WTC11 (cell line): ENCODE data around the gene SCN4B. TPM values are rescaled to one million over a fixed set of nuclear protein-coding genes. Genes with fewer than 3 reads are reported as not detected.

Experiments used
- ATAC-seq: fragments of 200-7000 bp; cut with Tn5 transposase; 2 replicates; pipeline ENCODE4 v1.10.0; 2021; ENCODE audit warnings: mild to moderate bottlenecking, moderate library complexity
- CTCF ChIA-PET: fragments of 300-600 bp; sonication (Branson Sonifier 250); formaldehyde crosslinking; loops from one replicate; lab custom pipeline; 2021; ENCODE audit warnings: antibody characterized with exemption; lab: Charles Lee
- POLR2A ChIA-PET: fragments of 350-600 bp; sonication (Branson Sonifier 250); formaldehyde crosslinking; loops from one replicate; lab custom pipeline; 2021; ENCODE audit warnings: antibody characterized with exemption; lab: Charles Lee
- DNase-seq: peaks from one replicate; pipeline ENCODE4 v3.0.0; 2021; ENCODE audit warnings: low spot score
- H3K27ac Mint-ChIP-seq: 2 replicates; pipeline ENCODE4 v1.8.0; 2021; ENCODE audit warnings: mixed read lengths
- H3K27me3 Mint-ChIP-seq: 2 replicates; pipeline ENCODE4 v1.8.0; 2021; ENCODE audit warnings: low read depth, mild to moderate bottlenecking, moderate library complexity, mixed read lengths
- H3K36me3 Mint-ChIP-seq: 2 replicates; pipeline ENCODE4 v1.8.0; 2021; ENCODE audit warnings: mixed read lengths
- H3K4me1 Mint-ChIP-seq: 2 replicates; pipeline ENCODE4 v1.8.0; 2022; ENCODE audit warnings: mixed read lengths
- H3K4me3 Mint-ChIP-seq: 2 replicates; pipeline ENCODE4 v1.8.0; 2021; ENCODE audit warnings: mild to moderate bottlenecking, moderate library complexity, mixed read lengths
- H3K9me3 Mint-ChIP-seq: 2 replicates; pipeline ENCODE4 v1.8.0; 2021; ENCODE audit warnings: mixed read lengths
- ELF4 ChIP-seq: sonication (generic); formaldehyde crosslinking; IDR thresholded peaks from 2 replicates; pipeline ENCODE4 v1.8.1; 2022; ENCODE audit warnings: low read depth, mild to moderate bottlenecking, moderate library complexity, missing genetic modification reagents
- EMX1 ChIP-seq: fragments of 250-450 bp; sonication (Bioruptor Pico); IDR thresholded peaks from 2 replicates; pipeline ENCODE4 v1.8.0; 2021; ENCODE audit warnings: mild to moderate bottlenecking
- GTF2I ChIP-seq: fragments of 250-450 bp; sonication (Bioruptor Pico); conservative IDR thresholded peaks from 2 replicates; pipeline ENCODE4 v1.4.0; 2021; ENCODE audit warnings: mild to moderate bottlenecking
- NFE2L1 ChIP-seq: sonication (generic); formaldehyde crosslinking; IDR thresholded peaks from 2 replicates; pipeline ENCODE4 v1.8.1; 2023; ENCODE audit warnings: missing genetic modification reagents
- NR2C2 ChIP-seq: sonication (generic); formaldehyde crosslinking; IDR thresholded peaks from 2 replicates; pipeline ENCODE4 v1.8.0; 2022; ENCODE audit warnings: mild to moderate bottlenecking, missing genetic modification reagents
- RORB ChIP-seq: fragments of 250-450 bp; sonication (Bioruptor Pico); IDR thresholded peaks from 2 replicates; pipeline ENCODE4 v1.9.0; 2021; ENCODE audit warnings: mild to moderate bottlenecking
- SMAD3 ChIP-seq: sonication (generic); formaldehyde crosslinking; IDR thresholded peaks from 2 replicates; pipeline ENCODE4 v1.8.0; 2022; ENCODE audit warnings: missing genetic modification reagents, mild to moderate bottlenecking, borderline replicate concordance
- TEAD4 ChIP-seq: sonication (generic); formaldehyde crosslinking; IDR thresholded peaks from 2 replicates; pipeline ENCODE4 v1.8.0; 2022; ENCODE audit warnings: mild to moderate bottlenecking, missing genetic modification reagents
- ZBTB21 ChIP-seq: sonication (generic); formaldehyde crosslinking; IDR thresholded peaks from 2 replicates; pipeline ENCODE4 v1.8.1; 2023; ENCODE audit warnings: mild to moderate bottlenecking, missing genetic modification reagents, borderline replicate concordance
- ZNF138 ChIP-seq: sonication (generic); formaldehyde crosslinking; conservative IDR thresholded peaks from 2 replicates; pipeline ENCODE4 v1.8.1; 2022; ENCODE audit warnings: mild to moderate bottlenecking, moderate library complexity, missing genetic modification reagents
- ZNF219 ChIP-seq: sonication (generic); formaldehyde crosslinking; IDR thresholded peaks from 2 replicates; pipeline ENCODE4 v1.8.0; 2023; ENCODE audit warnings: missing genetic modification reagents, mild to moderate bottlenecking, borderline replicate concordance
- ZNF232 ChIP-seq: sonication (generic); formaldehyde crosslinking; IDR thresholded peaks from 2 replicates; pipeline ENCODE4 v1.8.0; 2022; ENCODE audit warnings: mild to moderate bottlenecking, missing genetic modification reagents
- ZNF263 ChIP-seq: sonication (generic); formaldehyde crosslinking; IDR thresholded peaks from 2 replicates; pipeline ENCODE4 v1.8.1; 2022; ENCODE audit warnings: low read depth, mild to moderate bottlenecking, moderate library complexity, missing genetic modification reagents
- ZNF396 ChIP-seq: fragments of 250-450 bp; sonication (Bioruptor Pico); IDR thresholded peaks from 2 replicates; pipeline ENCODE4 v1.8.0; 2021; ENCODE audit warnings: mild to moderate bottlenecking, moderate library complexity, borderline replicate concordance
- ZNF423 ChIP-seq: fragments of 250-450 bp; sonication (Bioruptor Pico); IDR thresholded peaks from 2 replicates; pipeline ENCODE4 v2.1.2; 2022; ENCODE audit warnings: mild to moderate bottlenecking, moderate library complexity
- total RNA-seq: library from RNA; stranded (reverse); gene quantifications from 3 replicates; pipeline ENCODE4 v1.2.3, GENCODE V29; 2021
- TF ChIP-seq, protein P1 (sequence below): sonication (generic); formaldehyde crosslinking; IDR thresholded peaks from 2 replicates; pipeline ENCODE4 v1.8.0; 2023; ENCODE audit warnings: mild to moderate bottlenecking, missing genetic modification reagents
- TF ChIP-seq, protein P2 (sequence below): sonication (generic); formaldehyde crosslinking; IDR thresholded peaks from 2 replicates; pipeline ENCODE4 v1.8.1; 2022; ENCODE audit warnings: low read depth, mild to moderate bottlenecking, moderate library complexity, missing genetic modification reagents, borderline replicate concordance
- TF ChIP-seq, protein P3 (sequence below): fragments of 250-450 bp; sonication (Bioruptor Pico); conservative IDR thresholded peaks from 2 replicates; pipeline ENCODE4 v1.9.0; 2021; ENCODE audit warnings: mild to moderate bottlenecking
- TF ChIP-seq, protein P4 (sequence below): fragments of 250-450 bp; sonication (Bioruptor Pico); IDR thresholded peaks from 2 replicates; pipeline ENCODE4 v2.1.2; 2022; ENCODE audit warnings: mild to moderate bottlenecking, moderate library complexity
- TF ChIP-seq, protein P5 (sequence below): sonication (generic); formaldehyde crosslinking; IDR thresholded peaks from 2 replicates; pipeline ENCODE4 v1.8.1; 2022; ENCODE audit warnings: mild to moderate bottlenecking, moderate library complexity, missing genetic modification reagents
- TF ChIP-seq, protein P6 (sequence below): sonication (generic); formaldehyde crosslinking; IDR thresholded peaks from 2 replicates; pipeline ENCODE4 v1.8.0; 2022; ENCODE audit warnings: mild to moderate bottlenecking, missing genetic modification reagents

Gene SCN4B
- total RNA-seq, 1 experiment from 2014 or later: 4.4 TPM

GRCh38 chr11:118157186-118157895 is 4.7 kb upstream of the SCN4B start:
- DNase-seq: no peak
- POLR2A ChIA-PET: interaction anchor here (1.4 kb wide), 1 partner anchor 14 kb away, joined by 3 read pairs; no protein-coding TSS in a partner anchor
- no peak overlapping the region for H3K27ac Mint-ChIP-seq

DNA sequence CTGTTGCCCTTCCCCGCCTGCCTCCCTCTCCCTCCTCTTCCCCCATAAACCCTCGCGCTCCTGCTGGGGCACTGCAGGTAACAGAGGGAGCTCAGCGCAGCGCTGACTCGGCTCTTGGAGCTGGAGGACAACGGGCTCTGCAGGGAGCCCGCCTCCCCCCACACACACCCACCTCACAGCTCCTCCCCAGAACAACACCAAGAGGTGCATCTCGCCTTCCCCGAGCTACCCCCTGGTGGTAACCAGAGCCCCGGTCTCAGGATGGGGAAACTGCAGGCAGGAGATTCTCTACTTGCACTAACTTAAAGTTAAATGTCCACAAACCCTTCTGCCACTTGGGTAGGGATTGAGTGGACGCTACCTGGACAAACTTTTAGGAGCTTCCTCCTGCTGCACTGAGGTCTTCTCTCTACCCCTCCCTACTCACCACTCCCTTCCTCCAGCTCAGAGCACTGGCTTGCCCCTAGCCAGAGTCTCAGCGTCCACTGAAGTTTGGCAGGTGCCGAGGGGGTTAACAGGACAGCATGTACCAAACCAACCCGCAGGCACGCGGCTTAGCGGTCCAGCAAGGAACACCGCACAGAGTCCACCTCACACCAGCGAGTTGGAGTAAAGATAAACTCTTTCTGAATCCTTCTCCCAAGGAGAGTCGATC is 4.0 kb upstream of the SCN4B start:
- no peak for DNase-seq
- H3K27me3 Mint-ChIP-seq: peaks cover 78% of the 10 kb centered on the region
- peaks cover 49% of the 10 kb centered on the region for H3K4me1 Mint-ChIP-seq
- H3K4me3 Mint-ChIP-seq: peak overlapping the region; percentile 66
- H3K36me3 Mint-ChIP-seq: no peaks in the 10 kb centered on the region
- no peak overlapping the region for H3K27ac Mint-ChIP-seq
- ChIA-PET POLR2A (interaction anchor here (0.6 to 1.4 kb wide), 2 partner anchors 14 to 44 kb away, joined by 3 to 8 read pairs; no protein-coding TSS in a partner anchor), CTCF (interaction anchor here (0.7 to 4.0 kb wide), 9 partner anchors 9 to 139 kb away, joined by 3 to 101 read pairs (median 8); no protein-coding TSS in a partner anchor)
- ATAC-seq: peak; percentile 8
- no peaks in the 10 kb centered on the region for H3K9me3 Mint-ChIP-seq
- TF ChIP-seq, protein P1, sequence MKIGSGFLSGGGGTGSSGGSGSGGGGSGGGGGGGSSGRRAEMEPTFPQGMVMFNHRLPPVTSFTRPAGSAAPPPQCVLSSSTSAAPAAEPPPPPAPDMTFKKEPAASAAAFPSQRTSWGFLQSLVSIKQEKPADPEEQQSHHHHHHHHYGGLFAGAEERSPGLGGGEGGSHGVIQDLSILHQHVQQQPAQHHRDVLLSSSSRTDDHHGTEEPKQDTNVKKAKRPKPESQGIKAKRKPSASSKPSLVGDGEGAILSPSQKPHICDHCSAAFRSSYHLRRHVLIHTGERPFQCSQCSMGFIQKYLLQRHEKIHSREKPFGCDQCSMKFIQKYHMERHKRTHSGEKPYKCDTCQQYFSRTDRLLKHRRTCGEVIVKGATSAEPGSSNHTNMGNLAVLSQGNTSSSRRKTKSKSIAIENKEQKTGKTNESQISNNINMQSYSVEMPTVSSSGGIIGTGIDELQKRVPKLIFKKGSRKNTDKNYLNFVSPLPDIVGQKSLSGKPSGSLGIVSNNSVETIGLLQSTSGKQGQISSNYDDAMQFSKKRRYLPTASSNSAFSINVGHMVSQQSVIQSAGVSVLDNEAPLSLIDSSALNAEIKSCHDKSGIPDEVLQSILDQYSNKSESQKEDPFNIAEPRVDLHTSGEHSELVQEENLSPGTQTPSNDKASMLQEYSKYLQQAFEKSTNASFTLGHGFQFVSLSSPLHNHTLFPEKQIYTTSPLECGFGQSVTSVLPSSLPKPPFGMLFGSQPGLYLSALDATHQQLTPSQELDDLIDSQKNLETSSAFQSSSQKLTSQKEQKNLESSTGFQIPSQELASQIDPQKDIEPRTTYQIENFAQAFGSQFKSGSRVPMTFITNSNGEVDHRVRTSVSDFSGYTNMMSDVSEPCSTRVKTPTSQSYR (CRISPR knock-in tag): no peak
- TF ChIP-seq NFE2L1 (CRISPR knock-in tag) (0 out of 2 replicates have a peak, but pooled peaks have one; percentile 19), ZNF219 (CRISPR knock-in tag) (no peak), NR2C2 (no peak), RORB (CRISPR knock-in tag) (no peak), EMX1 (CRISPR knock-in tag) (no peak), ZNF396 (CRISPR knock-in tag) (no peak), ZNF232 (CRISPR knock-in tag) (no peak), SMAD3 (CRISPR knock-in tag) (no peak), ELF4 (no peak), ZNF423 (CRISPR knock-in tag) (peak; percentile 89), ZNF263 (peak; percentile 60; the same call in 1 of the 2 replicates), ZBTB21 (CRISPR knock-in tag) (no peak)
- TF ChIP-seq, protein P2, sequence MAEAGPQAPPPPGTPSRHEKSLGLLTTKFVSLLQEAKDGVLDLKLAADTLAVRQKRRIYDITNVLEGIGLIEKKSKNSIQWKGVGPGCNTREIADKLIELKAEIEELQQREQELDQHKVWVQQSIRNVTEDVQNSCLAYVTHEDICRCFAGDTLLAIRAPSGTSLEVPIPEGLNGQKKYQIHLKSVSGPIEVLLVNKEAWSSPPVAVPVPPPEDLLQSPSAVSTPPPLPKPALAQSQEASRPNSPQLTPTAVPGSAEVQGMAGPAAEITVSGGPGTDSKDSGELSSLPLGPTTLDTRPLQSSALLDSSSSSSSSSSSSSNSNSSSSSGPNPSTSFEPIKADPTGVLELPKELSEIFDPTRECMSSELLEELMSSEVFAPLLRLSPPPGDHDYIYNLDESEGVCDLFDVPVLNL: no peak
- TF ChIP-seq, protein P3, sequence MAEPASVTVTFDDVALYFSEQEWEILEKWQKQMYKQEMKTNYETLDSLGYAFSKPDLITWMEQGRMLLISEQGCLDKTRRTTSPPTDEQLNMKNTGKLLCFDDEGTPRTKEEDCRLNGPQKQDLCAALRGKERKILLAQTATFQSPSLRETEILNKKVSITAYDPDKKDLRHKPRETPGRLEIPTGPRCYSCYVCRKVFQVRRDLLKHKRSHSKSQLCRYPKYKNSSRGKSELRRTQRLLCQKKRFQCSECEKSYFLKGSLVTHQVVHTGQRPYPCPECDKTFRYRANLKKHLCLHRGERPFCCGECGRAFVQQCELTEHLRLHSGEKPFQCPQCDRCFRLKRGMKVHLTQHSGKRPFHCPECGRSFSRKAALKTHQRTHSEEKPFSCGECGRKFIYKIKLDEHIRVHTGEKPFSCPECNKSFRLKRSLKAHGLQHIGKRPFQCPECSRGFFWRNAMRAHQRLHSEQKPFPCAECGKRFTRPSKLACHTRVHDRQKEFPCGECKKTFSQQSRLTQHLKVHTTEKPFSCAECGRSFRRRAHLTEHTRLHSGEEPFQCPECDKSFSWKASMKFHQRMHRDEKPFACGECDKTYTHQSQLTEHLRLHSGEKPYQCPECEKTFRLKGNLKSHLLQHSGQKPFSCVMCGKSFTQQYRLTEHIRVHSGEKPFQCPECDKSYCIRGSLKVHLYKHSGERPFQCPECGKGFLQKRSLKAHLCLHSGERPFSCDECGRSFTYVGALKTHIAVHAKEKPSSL: no peak
- TF ChIP-seq, protein P4, sequence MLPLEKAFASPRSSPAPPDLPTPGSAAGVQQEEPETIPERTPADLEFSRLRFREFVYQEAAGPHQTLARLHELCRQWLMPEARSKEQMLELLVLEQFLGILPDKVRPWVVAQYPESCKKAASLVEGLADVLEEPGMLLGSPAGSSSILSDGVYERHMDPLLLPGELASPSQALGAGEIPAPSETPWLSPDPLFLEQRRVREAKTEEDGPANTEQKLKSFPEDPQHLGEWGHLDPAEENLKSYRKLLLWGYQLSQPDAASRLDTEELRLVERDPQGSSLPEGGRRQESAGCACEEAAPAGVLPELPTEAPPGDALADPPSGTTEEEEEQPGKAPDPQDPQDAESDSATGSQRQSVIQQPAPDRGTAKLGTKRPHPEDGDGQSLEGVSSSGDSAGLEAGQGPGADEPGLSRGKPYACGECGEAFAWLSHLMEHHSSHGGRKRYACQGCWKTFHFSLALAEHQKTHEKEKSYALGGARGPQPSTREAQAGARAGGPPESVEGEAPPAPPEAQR (CRISPR knock-in tag): no peak
- TF ChIP-seq, protein P5, sequence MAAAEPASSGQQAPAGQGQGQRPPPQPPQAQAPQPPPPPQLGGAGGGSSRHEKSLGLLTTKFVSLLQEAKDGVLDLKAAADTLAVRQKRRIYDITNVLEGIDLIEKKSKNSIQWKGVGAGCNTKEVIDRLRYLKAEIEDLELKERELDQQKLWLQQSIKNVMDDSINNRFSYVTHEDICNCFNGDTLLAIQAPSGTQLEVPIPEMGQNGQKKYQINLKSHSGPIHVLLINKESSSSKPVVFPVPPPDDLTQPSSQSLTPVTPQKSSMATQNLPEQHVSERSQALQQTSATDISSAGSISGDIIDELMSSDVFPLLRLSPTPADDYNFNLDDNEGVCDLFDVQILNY (CRISPR knock-in tag): 0 out of 2 replicates have a peak, but pooled peaks have one; percentile 15

More at GRCh38 chr11:118157186-118157895, 4.7 kb upstream of the SCN4B start:
- H3K9me3 Mint-ChIP-seq: no peaks in the 10 kb centered on the region
- H3K27me3 Mint-ChIP-seq: peaks cover 74% of the 10 kb centered on the region
- H3K4me3 Mint-ChIP-seq: peak overlapping the region; percentile 66
- no peaks in the 10 kb centered on the region for H3K36me3 Mint-ChIP-seq
- CTCF ChIA-PET: interaction anchor here (1.1 to 4.0 kb wide), 6 partner anchors 9 to 41 kb away, joined by 3 to 101 read pairs (median 9); no protein-coding TSS in a partner anchor
- TF ChIP-seq ZNF138 (CRISPR knock-in tag) (no peak), GTF2I (no peak), ZNF263 (0 out of 2 replicates have a peak, but pooled peaks have one; percentile 16), TEAD4 (CRISPR knock-in tag) (no peak), SMAD3 (CRISPR knock-in tag) (no peak)
- TF ChIP-seq, protein P6, sequence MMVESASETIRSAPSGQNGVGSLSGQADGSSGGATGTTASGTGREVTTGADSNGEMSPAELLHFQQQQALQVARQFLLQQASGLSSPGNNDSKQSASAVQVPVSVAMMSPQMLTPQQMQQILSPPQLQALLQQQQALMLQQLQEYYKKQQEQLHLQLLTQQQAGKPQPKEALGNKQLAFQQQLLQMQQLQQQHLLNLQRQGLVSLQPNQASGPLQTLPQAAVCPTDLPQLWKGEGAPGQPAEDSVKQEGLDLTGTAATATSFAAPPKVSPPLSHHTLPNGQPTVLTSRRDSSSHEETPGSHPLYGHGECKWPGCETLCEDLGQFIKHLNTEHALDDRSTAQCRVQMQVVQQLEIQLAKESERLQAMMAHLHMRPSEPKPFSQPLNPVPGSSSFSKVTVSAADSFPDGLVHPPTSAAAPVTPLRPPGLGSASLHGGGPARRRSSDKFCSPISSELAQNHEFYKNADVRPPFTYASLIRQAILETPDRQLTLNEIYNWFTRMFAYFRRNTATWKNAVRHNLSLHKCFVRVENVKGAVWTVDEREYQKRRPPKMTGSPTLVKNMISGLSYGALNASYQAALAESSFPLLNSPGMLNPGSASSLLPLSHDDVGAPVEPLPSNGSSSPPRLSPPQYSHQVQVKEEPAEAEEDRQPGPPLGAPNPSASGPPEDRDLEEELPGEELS (CRISPR knock-in tag): no peak
- no peak for ATAC-seq
- peaks cover 47% of the 10 kb centered on the region for H3K4me1 Mint-ChIP-seq
